Heart right ventricle (tissue), 16 donors: ENCODE measurements around the gene WDR35. TPM values are rescaled to one million over a fixed set of nuclear protein-coding genes. Genes with fewer than 3 reads are reported as not detected.

Source experiments
- ATAC-seq, 8 donors: fragments of 200-7000 bp; cut with Tn5 transposase; one replicate each; pipeline ENCODE4 v1.9.1; 2020; ENCODE audit warnings: mild to moderate bottlenecking in 8 of 8, moderate library complexity in 8 of 8, moderate number of reproducible peaks in 1 of 8
- DNase-seq, 2 donors: peaks; one replicate each; pipeline ENCODE4 v3.0.0-alpha.2; 2020
- H3K27ac ChIP-seq, 10 donors: fragments of 200-600 bp; sonication (generic) in 2 of 10; one replicate each; pipeline versions ENCODE4 v1.5.0 to v1.8.0; 2020 to 2022; ENCODE audit warnings: mild to moderate bottlenecking in 3 of 10
- H3K27me3 ChIP-seq, 7 donors: fragments of 200-600 bp; one replicate each; pipeline ENCODE4 v1.8.0; 2021 to 2022; ENCODE audit warnings: mild to moderate bottlenecking in 2 of 7
- H3K36me3 ChIP-seq, 9 donors: fragments of 200-600 bp; sonication (generic) in 1 of 9; one replicate each; pipeline versions ENCODE4 v1.5.0 to v1.8.0; 2020 to 2022; ENCODE audit warnings: mild to moderate bottlenecking in 2 of 9
- H3K4me1 ChIP-seq, 9 donors: fragments of 200-600 bp; sonication (generic) in 1 of 9; one replicate each; pipeline versions ENCODE4 v1.5.0 to v1.8.0; 2020 to 2022; ENCODE audit warnings: mild to moderate bottlenecking in 4 of 9
- H3K4me3 ChIP-seq, 10 donors: fragments of 200-600 bp; sonication (generic) in 2 of 10; one replicate each; pipeline versions ENCODE4 v1.5.0 to v1.8.0; 2020 to 2022; ENCODE audit warnings: mild to moderate bottlenecking in 7 of 10, moderate library complexity in 2 of 10
- H3K9me3 ChIP-seq, 11 donors: fragments of 200-600 bp in 10 of 11; sonication (generic) in 2 of 11; one replicate each; pipeline versions ENCODE4 v1.5.0 to v1.8.0; 2013 to 2022; ENCODE audit warnings: mild to moderate bottlenecking in 2 of 11, control low read depth in 1 of 11, moderate library complexity in 1 of 11
- WGBS, 2 donors: extraction: QIAGEN DNeasy Blood & Tissue Kit; methylation state at CpG; one replicate each; pipeline ENCODE4 v1.1.7; 2013; ENCODE audit warnings: inconsistent platforms in 1 of 2; 5-methylcytosine and 5-hydroxymethylcytosine counted together
- intact Hi-C, 10 donors: fragments of 100-400 bp; cut with DNase I; formaldehyde crosslinking; loops; one replicate each; pipeline versions ENCODE4 v1.11.1 to v1.14.2; 2022
- polyA plus RNA-seq, 2 donors: library from polyadenylated mRNA; stranded (reverse); fragments of 200-250 nt; gene quantifications; one replicate each; pipeline ENCODE4 v1.2.3, GENCODE V29; 2013
- total RNA-seq, 10 donors: library from RNA; stranded (reverse); fragmentation: NEBNext Ultra II Directional in 3 of 10; extraction: Animal tissue kit (Norgen Biotek cat#: 25700) in 3 of 10; gene quantifications; one replicate each; pipeline versions ENCODE4 v1.2.1 to v1.2.4, GENCODE V29; 2021 to 2023
- TF ChIP-seq, protein P1 (sequence below), 9 donors: fragments of 200-600 bp; sonication (generic) in 2 of 9; IDR thresholded peaks; one replicate each; pipeline versions ENCODE4 v1.5.0 to v1.8.0; 2021 to 2022; ENCODE audit warnings: antibody characterized with exemption in 9 of 9, mild to moderate bottlenecking in 5 of 9, moderate library complexity in 1 of 9
- donor health status: Arrhythmogenic right ventricular cardiomyopathy.
- donor health status: ischemic (EF 13 %, LVEDD 7.1; RV severe dilation, severe dysfunction).
- donor health status: healthy with polysubstance abuse.
- donor health status: DM: no; HTN: yes; CAD: no.
- donor health status: DM: no; HTN: no; CAD: no.
- donor health status: ischemic (EF 25% LVEDD 6.9; RV normal size, moderate dysfunction).
- donor health status: ischemic (EF 25% LVEDD 5.7; RV mildly dilated, moderate dysfunction).
- donor health status: healthy.
- donor health status: DM: yes; HTN: yes; CAD: no.
- donor health status: Ischemic cardiomyopathy.
- donor health status: ischemic (EF 35%, LVEDD 5.7; RV mildly dilated, moderate dysfunction).
- donor health status: nonischemic (EF 11% LVEDD 7.7; RV severe dilation, severe dysfunction).
- donor health status: DM: yes; HTN: yes; CAD: no.
- donor health status: PGD.
- donor health status: ischemic (EF 29% LVEDD 5.4; RV normal size, mild dysfunction).
- donor health status: nonischemic (EF 23%, LVEDD 6.1; RV moderate dilation, normal function).

WDR35 gene
- total and polyA plus RNA-seq, 12 donors, result 2.3 to 8.3 (median 5.4) TPM

DNA sequence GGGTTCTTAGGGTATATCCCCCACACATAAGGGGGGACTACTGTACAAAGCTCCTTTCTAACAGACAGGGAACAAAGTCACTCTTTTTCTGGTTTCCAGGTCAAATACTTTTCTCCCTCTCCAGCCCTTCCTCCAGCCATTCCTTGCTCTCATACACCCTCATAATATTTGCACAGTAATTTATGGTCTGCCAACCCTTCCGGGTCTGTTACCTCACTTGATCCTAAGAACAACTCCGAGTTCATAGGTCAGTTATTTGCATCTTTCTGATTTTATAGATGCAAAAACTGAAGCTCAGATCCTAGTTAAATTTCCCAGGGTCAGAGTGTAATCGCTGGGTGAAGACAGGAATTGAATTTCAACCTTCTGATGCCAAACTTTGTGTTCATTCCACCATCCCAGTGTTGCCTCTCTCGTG is 37.4 kb upstream of the WDR35 start:
- Histone ChIP-seq H3K27ac (peak overlapping the region in 5 of 10 donors; percentile 12 to 58 (median 41)), H3K4me3 (no peak overlapping the region), H3K36me3 (peaks cover 0 to 54% (median 30%) of the 10 kb centered on the region in 9 donors), H3K4me1 (peaks cover 0 to 16% (median 9%) of the 10 kb centered on the region in 9 donors), H3K9me3 (peaks cover 0 to 22% (median 7%) of the 10 kb centered on the region in 11 donors), H3K27me3 (no peaks in the 10 kb centered on the region)
- WGBS, 2 donors, result 61 to 69% methylated on average over 4 of the region's 4 CpGs
- TF ChIP-seq, protein P1, sequence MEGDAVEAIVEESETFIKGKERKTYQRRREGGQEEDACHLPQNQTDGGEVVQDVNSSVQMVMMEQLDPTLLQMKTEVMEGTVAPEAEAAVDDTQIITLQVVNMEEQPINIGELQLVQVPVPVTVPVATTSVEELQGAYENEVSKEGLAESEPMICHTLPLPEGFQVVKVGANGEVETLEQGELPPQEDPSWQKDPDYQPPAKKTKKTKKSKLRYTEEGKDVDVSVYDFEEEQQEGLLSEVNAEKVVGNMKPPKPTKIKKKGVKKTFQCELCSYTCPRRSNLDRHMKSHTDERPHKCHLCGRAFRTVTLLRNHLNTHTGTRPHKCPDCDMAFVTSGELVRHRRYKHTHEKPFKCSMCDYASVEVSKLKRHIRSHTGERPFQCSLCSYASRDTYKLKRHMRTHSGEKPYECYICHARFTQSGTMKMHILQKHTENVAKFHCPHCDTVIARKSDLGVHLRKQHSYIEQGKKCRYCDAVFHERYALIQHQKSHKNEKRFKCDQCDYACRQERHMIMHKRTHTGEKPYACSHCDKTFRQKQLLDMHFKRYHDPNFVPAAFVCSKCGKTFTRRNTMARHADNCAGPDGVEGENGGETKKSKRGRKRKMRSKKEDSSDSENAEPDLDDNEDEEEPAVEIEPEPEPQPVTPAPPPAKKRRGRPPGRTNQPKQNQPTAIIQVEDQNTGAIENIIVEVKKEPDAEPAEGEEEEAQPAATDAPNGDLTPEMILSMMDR (IDR thresholded peaks at IDR 0.05), result no peak
- intact Hi-C loops, result no loop called here
- no peak for DNase-seq
- ATAC-seq, result peak in 1 of 8 donors; percentile 31

- Histone ChIP-seq H3K4me1 (peaks cover 0 to 16% (median 9%) of the 10 kb centered on the region in 9 donors), H3K36me3 (peaks cover 0 to 33% (median 24%) of the 10 kb centered on the region in 9 donors), H3K27me3 (no peaks in the 10 kb centered on the region), H3K9me3 (peaks cover 0 to 34% (median 7%) of the 10 kb centered on the region in 11 donors), H3K27ac (no peak overlapping the region), H3K4me3 (no peak overlapping the region)
- ATAC-seq (no peak), DNase-seq (no peak)
- TF ChIP-seq, protein P1 (IDR thresholded peaks at IDR 0.05), result no peak
- WGBS, 2 donors, result 95 to 97% methylated on average over 3 of the region's 3 CpGs
- intact Hi-C loops, result no loop called here
These were observed 35.3 kb upstream of the WDR35 start for GRCh38 chr2:20025065-20025786.

- intact Hi-C loops, result no loop called here
- Histone ChIP-seq H3K36me3 (peaks cover 0 to 18% (median 9%) of the 10 kb centered on the region in 9 donors), H3K27me3 (no peaks in the 10 kb centered on the region), H3K4me3 (no peak overlapping the region), H3K27ac (no peak overlapping the region), H3K9me3 (peaks cover 0 to 24% (median 0%) of the 10 kb centered on the region in 11 donors), H3K4me1 (peaks cover 0 to 16% (median 9%) of the 10 kb centered on the region in 9 donors)
- WGBS, 2 donors, result 90 to 93% methylated on average over 4 of the region's 4 CpGs
- DNase-seq, result no peak
- no peak for ATAC-seq
- TF ChIP-seq, protein P1 (IDR thresholded peaks at IDR 0.05), result no peak
These were observed 33.8 kb upstream of the WDR35 start for GRCh38 chr2:20023688-20024087.

DNA sequence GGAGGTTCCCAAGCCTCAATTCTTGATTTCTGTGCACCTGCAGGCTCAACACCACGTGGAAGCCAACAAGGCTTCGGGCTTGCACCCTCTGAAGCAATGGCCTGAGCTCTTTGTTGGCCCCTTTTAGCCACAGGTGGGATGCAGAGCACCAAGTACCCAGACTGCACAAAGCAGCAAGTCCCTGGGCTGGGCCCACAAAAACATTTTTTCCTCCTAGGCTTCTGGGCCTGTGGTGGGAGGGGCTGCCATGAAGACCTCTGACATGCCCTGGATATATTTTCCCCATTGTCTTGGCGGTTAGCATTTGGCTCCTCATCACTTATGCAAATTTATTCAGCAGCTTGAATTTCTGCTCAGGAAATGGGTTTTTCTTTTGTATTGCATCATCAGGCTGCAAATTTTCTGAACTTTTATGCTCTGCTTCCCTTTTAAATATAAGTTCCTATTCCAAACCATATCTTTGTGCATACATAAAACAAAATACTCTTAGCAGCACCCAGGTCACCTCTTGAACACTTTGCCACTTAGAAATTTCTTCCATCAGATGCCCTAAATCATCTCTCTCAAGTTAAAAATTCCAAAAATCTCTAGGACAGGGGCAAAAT is 31.6 kb upstream of the WDR35 start:
- Histone ChIP-seq H3K9me3 (peaks cover 0 to 23% (median 0%) of the 10 kb centered on the region in 11 donors), H3K27me3 (no peaks in the 10 kb centered on the region), H3K36me3 (no peaks in the 10 kb centered on the region), H3K4me3 (no peak overlapping the region), H3K4me1 (peaks cover 0 to 7% (median 0%) of the 10 kb centered on the region in 9 donors), H3K27ac (no peak overlapping the region)
- ATAC-seq (no peak), DNase-seq (no peak)
- TF ChIP-seq, protein P1 (IDR thresholded peaks at IDR 0.05), result no peak
- intact Hi-C loops, result no loop called here
- 84 to 94% methylated on average over 3 of the region's 3 CpGs for WGBS, 2 donors
